HG03432 (cell line): Measurements from ENCODE around the gene GPR155.
"Not testable (repeated sequence)": the region's sequence is repeated elsewhere in the genome, so short reads cannot be mapped to it uniquely, and the experiment has no call there.

Experiments used
- ATAC-seq: cut with Tn5 transposase; IDR thresholded peaks from one replicate; pipeline ENCODE4 v1.9.1; 2021; ENCODE audit warnings: mild to moderate bottlenecking, moderate library complexity; ENCODE audit not compliant: unreplicated experiment

The GPR155 gene

GRCh38 chr2:174442546-174443510, 44.0 kb downstream of the GPR155 start:
- no peak for ATAC-seq

DNA sequence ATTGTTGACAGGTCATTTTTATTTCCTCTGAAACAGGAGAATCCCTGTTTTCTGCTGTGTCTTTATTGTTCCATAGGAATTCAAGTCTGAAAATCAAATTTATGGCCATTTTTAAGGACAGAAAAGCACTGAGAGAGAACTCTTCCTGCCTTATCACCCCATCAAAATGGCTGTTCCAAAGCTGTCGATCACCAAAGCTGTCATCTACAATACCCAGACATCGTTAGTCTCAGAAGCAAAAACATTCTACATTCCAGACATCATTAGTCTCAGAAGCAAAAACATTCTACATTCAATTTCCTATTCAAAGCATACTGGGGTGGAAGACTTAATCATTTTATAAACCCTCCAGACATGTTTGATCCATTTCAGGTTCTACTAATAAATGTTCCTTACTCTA, 46.9 kb downstream of the GPR155 start:
- no peak for ATAC-seq

GRCh38 chr2:174439323-174439722, 47.5 kb downstream of the GPR155 start:
- no peak for ATAC-seq

DNA sequence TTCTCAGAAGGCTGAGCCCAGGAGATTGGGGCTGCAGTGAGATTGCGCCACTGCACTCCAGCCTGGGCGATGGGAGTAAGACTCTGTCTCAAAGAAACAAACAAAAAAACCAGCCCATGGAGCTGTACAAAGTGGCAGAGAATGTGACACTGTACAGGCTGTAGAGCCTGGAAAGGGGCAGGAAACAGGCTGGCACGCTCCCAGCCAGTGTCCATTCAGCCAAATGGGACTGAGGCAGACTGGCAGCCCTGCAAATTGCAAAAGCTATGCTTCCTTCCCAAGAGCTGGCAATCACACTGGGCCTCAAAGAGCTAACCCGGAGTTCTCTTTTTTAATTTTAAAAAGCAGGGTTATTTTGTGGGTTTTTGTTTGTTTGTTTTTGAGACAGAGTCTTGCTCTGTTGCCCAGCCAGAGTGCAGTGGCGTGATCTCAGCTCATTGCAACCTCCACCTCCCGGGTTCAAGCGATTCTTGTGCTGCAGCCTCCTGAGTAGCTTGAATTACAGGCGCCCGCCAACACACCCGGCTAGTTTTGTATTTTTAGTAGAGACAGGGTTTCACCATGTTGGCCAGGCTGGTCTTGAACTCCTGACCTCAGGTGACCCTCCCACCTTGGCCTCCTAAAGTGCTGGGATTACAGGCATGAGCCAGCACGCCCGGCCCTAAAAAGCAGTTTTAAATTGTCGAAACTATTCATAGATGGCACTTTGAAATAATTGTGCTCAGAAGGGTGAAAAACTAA, 48.5 kb downstream of the GPR155 start:
- ATAC-seq: no peak

GRCh38 chr2:174436351-174436750, 50.5 kb downstream of the GPR155 start:
- ATAC-seq: no peak

- no peak for ATAC-seq
Observed at GRCh38 chr2:174431902-174432301, 54.9 kb downstream of the GPR155 start.

GRCh38 chr2:174430066-174430465, 56.8 kb downstream of the GPR155 start:
- no peak for ATAC-seq

GRCh38 chr2:174428214-174428613, 58.6 kb downstream of the GPR155 start:
- ATAC-seq: no peak

- no peak for ATAC-seq
Observed at GRCh38 chr2:174412256-174412655, 74.6 kb downstream of the GPR155 start.

- ATAC-seq: not testable (repeated sequence)
Observed at GRCh38 chr2:174410039-174410438, 76.8 kb downstream of the GPR155 start.

DNA sequence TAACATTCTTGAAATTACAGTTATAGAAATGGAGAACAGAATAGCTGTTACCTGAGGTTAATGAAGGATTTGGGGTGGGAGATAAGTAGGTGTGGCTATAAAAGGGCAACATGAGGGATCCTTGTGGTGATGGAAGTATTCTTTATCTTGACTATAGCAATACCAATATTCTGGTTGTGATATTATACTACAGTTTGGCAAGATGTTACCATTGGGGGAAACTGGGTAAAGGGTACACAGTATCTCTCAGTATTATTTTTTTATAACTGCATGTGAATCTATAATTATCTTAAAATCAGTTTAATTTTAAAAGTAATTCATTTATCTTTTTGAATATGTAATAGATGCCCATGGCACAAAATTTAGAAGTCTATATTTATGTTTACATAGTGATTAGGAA, 83.2 kb downstream of the GPR155 start:
- ATAC-seq: no peak

DNA sequence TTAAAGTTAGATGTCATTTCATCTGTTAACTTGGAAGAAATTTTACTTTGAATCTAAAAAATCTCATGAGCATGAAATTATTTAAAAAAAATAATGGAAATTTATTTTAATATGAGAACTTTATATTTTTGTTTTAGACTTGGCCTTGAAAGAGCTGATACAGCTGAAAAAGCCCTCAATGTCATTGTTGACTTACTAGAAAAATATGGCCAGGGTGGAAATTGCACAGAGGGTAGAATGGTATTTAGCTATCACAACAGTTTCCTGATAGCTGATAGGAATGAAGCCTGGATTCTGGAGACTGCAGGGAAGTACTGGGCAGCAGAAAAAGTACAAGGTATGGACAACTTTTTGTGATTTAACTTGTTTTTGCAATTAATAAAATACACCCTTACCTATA, 86.0 kb downstream of the GPR155 start:
- no peak for ATAC-seq

- ATAC-seq: no peak
Observed at GRCh38 chr2:174399171-174399570, 87.7 kb downstream of the GPR155 start.

DNA sequence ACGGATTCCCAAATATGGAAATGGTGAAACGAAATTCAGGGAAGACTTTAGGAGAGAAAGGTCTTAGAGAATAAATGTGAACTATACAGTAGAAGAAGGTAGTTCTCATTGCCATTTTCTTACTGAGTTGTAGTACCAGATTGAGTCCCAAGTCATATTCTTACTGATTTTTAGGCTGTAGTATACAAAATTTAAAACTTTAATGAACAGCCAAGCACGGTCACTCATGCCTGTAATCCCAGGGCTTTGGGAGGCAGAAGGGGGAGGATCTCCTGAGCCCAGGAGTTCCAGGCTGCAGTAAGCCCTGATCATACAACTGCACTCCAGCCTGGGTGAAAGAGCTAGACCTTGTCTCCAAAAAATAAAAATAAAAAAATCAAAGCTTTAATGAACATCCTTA, 89.1 kb downstream of the GPR155 start:
- no peak for ATAC-seq

GRCh38 chr2:174395969-174396630, 90.7 kb downstream of the GPR155 start:
- ATAC-seq: peak; percentile 29

DNA sequence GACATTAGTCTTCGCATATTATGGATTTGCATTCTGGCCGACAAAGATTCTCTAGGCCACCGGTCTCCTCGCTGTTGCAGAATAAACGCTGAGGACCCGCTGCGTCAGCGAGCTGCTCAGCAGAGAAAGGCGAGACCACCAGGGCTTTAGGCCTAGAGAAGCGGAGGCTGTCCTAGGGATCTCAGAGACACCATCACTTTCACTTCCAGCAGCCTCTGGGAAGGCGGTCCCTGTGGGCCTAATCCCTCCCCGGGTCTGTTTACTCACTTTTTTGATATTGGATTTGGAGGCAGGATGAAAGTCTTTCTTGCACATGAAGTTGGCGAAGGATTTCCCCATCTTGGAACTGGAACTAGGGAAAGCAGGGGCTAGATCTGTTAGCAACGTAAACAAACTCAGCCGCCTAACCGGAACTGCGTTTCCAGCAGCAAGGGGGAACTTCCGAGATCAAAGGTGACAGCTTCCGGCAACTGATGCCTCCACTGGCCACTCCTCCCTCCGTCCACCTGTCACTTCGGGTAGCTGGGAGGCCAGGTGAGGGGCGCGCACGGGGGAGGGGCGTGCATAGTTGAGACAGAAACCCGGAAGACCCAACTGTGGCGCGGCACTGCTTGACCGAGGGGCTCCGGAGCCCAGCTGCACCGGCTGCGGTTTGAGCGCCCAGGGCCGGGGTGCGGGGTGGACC, 91.4 kb downstream of the GPR155 start, which contains the start of gene SCRN3:
TSS of gene SCRN3 (plus strand) at position 447 of the 685 bp plus-strand sequence. CDS start 2,554 bp downstream, outside the sequence.
- peak; percentile 97 for ATAC-seq

DNA sequence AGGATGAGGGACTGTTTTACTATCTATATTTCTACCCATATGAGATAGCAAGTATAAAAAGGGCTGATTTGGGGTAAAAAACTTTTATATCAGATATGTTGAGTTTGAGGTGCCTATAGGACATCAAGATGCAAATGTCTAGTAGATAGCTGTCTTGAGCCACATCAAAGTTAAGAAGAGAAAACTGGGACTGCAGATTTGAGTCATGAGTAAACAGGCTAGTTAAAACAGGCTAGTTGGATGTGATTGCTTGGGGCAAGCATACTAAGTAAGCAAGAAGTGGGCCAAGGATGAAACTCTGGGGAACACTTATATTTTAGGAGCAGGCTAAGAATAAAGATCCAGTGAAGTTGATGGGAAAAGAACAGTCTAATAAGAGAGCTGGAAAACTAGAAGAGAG, 94.1 kb downstream of the GPR155 start:
- no peak for ATAC-seq

GRCh38 chr2:174390303-174390702, 96.5 kb downstream of the GPR155 start:
- ATAC-seq: not testable (repeated sequence)

GRCh38 chr2:174389542-174389941, 97.3 kb downstream of the GPR155 start:
- ATAC-seq: no peak

GRCh38 chr2:174388706-174389105, 98.1 kb downstream of the GPR155 start:
- not testable (repeated sequence) for ATAC-seq

- ATAC-seq: no peak
Observed at GRCh38 chr2:174385201-174385600, 101.6 kb downstream of the GPR155 start.
